Myocyte (in vitro differentiated cells): ENCODE data around the gene EPHB6. TPM values are rescaled to one million over a fixed set of nuclear protein-coding genes. Genes with fewer than 3 reads are reported as not detected.

Experiments used
- DNase-seq: peaks from one replicate; pipeline ENCODE4 v3.0.0-alpha.2; 2012; ENCODE audit warnings: low read depth
- total RNA-seq: library from RNA; depleted of rRNA; stranded (reverse); fragments of >200 nt; gene quantifications from 2 replicates; pipeline ENCODE4 v1.2.3, GENCODE V29; 2014

EPHB6 gene
- total RNA-seq, 1 donor from 2014 or later = 0.08 TPM

DNA sequence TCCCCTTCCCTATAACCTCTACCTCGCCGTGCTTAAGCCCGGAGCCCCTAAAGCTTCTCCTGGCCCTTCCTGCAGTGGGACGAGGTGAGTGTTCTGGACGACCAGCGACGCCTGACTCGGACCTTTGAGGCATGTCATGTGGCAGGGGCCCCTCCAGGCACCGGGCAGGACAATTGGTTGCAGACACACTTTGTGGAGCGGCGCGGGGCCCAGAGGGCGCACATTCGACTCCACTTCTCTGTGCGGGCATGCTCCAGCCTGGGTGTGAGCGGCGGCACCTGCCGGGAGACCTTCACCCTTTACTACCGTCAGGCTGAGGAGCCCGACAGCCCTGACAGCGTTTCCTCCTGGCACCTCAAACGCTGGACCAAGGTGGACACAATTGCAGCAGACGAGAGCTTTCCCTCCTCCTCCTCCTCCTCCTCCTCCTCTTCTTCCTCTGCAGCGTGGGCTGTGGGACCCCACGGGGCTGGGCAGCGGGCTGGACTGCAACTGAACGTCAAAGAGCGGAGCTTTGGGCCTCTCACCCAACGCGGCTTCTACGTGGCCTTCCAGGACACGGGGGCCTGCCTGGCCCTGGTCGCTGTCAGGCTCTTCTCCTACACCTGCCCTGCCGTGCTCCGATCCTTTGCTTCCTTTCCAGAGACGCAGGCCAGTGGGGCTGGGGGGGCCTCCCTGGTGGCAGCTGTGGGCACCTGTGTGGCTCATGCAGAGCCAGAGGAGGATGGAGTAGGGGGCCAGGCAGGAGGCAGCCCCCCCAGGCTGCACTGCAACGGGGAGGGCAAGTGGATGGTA lies 9.2 kb downstream of the EPHB6 start:
- DNase-seq = no peak

DNA sequence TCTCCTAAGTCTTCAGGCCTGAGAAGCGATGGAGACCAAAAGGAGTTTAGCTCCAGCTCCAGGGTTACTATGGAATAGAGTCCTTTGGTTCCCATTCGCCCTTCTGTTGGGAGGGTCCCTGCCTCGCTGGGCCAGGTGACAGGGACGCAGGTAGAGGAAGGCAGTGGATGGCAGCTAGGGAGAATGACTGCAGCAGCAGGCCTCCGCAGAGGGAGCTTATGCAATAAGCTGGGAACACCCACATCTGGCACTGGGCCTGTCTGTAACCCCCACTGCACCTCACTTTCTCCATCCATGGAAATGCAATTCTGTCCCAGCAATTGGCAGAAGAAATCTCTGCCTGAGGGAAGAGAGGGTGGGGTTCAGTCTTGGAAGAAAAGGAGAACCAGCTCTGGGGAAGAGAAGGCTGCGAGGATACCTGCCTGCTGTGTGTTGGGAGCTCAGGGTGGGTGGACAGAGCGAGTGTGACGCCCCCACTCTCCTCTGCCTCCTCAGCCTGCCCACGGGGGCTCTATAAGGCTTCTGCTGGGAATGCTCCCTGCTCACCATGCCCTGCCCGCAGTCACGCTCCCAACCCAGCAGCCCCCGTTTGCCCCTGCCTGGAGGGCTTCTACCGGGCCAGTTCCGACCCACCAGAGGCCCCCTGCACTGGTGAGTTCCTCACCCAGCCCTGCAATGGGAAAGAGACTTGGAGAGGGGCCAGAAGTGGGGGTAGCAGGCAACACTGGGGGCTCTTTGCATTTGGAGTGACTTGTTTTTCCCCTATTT lies 10.3 kb downstream of the EPHB6 start:
- no peak for DNase-seq

DNA sequence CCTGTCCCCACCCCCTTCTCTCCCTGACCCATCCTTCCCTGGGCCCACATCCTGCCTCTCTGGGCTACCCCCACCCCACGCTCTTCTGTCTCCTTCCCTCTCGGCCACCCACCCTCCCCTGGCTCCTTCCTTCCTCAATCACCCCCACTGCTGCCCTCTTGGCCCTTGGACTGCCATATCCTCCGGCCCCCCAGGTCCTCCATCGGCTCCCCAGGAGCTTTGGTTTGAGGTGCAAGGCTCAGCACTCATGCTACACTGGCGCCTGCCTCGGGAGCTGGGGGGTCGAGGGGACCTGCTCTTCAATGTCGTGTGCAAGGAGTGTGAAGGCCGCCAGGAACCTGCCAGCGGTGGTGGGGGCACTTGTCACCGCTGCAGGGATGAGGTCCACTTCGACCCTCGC lies 10.9 kb downstream of the EPHB6 start:
- no peak for DNase-seq

DNA sequence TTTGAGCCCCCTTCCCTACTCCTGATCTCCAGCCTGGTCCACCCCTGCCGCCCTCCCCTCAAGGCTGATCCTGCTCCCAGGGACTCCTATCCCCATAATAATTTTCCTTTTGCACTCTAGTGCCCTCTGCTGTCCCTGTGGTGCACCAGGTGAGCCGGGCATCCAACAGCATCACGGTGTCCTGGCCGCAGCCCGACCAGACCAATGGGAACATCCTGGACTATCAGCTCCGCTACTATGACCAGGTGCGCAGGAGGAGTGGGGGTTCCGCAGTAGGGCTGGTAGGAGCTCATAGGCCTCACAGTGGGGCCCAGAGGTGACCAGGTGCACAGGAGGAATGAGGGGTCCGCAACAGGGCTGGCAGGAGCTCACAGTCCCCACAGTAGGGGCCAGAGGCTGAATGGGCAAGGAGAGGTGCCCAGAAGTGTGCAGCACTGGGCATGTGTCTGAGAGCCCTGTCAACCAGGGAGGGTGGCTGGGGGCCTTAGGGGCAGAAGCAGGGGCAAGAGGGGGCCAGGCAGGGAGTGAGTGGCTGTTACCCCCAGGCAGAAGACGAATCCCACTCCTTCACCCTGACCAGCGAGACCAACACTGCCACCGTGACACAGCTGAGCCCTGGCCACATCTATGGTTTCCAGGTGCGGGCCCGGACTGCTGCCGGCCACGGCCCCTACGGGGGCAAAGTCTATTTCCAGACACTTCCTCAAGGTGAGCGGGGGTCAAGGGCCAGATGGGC lies 11.7 kb downstream of the EPHB6 start:
- peak; percentile 37 for DNase-seq

DNA sequence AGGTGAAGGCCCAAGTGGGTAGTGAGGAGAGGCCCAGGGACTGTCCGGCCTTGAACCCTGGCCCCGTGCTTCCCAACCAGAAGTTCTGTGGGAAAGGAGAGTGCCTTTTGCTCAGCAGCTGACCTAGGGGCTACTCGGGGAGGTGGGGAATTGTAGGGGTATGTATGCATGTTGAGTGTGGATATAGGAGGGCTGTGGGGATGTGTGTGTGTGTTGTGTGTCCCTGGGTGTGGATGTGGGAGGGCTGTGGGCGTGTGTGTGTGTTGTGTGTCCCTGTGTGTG lies 12.2 kb downstream of the EPHB6 start:
- no peak for DNase-seq

DNA sequence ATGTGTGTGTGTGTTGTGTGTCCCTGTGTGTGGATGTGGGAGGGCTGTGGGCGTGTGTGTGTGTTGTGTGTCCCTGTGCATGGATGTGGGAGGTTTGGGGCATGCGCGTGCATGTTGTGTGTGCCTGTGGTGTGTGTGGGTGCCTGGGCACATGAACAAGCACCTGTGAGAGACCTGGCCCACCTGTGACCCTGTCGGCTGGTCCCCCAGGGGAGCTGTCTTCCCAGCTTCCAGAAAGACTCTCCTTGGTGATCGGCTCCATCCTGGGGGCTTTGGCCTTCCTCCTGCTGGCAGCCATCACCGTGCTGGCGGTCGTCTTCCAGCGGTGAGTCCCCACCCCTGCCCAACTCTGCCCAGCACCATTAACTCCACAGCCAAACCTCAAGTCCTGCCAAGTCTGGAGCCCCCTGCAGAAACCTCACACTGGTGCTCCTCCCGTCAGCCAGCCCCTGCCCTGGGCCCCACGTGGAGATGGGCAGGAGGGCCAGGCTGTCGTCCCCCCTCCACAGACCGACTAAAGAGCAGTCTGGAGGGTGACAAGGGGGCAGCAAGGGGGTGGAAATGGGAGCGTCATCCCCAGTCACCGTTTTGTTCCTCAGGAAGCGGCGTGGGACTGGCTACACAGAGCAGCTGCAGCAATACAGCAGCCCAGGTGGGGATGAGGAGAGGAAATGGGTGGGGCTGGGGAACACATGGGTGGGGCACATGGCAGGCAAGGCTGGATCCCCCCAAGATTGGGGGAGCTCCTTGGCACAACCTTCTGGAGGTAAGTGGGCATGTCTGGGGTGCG lies 12.7 kb downstream of the EPHB6 start:
- no peak for DNase-seq

DNA sequence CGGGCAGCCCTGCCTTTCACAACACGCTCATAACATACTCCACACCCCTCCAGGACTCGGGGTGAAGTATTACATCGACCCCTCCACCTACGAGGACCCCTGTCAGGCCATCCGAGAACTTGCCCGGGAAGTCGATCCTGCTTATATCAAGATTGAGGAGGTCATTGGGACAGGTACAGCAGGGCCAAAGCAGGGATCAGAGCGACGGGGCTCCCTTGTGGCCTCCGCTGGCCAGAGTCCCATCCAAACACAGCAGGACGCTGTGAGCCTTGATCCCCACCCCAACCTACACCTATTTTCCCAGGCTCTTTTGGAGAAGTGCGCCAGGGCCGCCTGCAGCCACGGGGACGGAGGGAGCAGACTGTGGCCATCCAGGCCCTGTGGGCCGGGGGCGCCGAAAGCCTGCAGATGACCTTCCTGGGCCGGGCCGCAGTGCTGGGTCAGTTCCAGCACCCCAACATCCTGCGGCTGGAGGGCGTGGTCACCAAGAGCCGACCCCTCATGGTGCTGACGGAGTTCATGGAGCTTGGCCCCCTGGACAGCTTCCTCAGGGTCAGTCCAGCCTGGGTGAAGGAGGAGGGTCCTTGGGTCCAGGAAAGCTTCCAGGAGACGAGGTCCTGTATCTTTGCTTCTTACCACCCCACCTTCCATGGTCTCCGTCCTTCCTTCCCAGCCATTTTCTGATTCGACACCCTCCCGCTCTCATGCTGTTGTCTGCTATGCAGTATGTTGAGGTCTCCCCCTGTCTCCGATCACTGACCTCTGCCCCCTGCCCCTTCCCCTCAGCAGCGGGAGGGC lies 13.5 kb downstream of the EPHB6 start:
- DNase-seq = no peak

DNA sequence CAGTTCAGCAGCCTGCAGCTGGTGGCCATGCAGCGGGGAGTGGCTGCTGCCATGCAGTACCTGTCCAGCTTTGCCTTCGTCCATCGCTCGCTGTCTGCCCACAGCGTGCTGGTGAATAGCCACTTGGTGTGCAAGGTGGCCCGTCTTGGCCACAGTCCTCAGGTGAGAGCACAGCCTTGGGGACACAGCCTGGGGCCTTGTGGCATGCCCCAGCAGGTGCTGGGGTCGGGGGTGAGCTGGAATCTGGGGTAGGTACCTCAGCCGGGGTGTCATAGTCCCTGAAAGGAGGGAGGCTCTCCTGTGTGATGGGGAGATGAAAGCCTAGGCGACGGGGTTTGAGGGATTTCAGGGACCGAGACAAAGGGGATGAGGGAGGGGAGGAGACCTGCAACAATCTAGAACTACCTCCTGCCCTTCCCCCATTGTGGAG lies 14.1 kb downstream of the EPHB6 start:
- no peak for DNase-seq

DNA sequence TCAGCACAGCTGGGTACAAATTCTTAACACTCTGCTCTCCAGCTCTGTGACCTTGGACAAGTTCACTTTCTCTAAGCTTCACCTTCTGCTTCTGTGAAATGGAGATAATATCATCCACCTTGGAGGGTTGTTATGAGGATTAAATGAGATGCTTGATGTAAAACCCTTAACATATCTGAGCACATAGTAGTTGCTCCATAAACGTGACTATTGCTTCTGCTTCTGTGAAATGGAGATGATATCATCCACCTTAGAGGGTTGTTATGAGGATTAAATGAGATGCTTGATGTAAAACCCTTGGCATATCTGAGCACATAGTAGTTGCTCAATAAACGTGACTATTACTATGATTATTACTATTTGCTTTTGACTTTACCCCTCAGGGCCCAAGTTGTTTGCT lies 14.6 kb downstream of the EPHB6 start:
- no peak for DNase-seq

DNA sequence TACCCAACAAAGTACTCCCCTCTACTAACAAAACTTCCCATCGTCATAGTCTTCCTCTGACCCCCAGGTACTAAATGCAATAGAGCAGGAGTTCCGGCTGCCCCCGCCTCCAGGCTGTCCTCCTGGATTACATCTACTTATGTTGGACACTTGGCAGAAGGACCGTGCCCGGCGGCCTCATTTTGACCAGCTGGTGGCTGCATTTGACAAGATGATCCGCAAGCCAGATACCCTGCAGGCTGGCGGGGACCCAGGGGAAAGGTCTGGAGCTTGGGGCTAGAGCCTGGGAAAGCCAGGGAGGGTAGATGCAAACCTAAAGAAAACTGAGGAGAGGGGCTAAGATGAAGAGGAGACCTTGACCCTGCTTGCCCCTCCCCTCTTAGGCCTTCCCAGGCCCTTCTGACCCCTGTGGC lies 15.3 kb downstream of the EPHB6 start:
- DNase-seq = no peak

DNA sequence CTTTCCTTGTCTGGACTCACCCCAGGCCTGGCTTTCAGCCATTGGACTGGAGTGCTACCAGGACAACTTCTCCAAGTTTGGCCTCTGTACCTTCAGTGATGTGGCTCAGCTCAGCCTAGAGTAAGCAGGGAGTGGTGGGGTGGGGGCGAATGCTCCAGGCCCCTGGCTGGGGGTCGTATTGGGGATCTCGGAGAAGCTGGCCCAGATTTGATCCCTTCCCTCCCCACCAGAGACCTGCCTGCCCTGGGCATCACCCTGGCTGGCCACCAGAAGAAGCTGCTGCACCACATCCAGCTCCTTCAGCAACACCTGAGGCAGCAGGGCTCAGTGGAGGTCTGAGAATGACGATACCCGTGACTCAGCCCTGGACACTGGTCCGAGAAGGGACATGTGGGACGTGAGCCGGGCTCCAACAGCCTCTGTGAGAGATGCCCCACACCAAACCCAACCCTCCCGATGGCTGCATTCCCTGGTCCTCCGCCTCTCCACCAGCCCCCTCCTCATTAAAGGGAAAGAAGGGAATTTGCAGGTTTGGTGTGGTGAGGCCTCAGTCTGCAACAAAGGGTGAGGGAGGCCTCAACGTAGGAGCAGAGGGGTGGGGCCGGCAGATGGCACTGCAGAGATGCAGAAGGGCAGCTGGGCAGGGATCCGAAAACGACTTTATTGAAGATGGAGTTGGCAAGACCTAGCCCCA lies 15.8 kb downstream of the EPHB6 start:
- DNase-seq = no peak

DNA sequence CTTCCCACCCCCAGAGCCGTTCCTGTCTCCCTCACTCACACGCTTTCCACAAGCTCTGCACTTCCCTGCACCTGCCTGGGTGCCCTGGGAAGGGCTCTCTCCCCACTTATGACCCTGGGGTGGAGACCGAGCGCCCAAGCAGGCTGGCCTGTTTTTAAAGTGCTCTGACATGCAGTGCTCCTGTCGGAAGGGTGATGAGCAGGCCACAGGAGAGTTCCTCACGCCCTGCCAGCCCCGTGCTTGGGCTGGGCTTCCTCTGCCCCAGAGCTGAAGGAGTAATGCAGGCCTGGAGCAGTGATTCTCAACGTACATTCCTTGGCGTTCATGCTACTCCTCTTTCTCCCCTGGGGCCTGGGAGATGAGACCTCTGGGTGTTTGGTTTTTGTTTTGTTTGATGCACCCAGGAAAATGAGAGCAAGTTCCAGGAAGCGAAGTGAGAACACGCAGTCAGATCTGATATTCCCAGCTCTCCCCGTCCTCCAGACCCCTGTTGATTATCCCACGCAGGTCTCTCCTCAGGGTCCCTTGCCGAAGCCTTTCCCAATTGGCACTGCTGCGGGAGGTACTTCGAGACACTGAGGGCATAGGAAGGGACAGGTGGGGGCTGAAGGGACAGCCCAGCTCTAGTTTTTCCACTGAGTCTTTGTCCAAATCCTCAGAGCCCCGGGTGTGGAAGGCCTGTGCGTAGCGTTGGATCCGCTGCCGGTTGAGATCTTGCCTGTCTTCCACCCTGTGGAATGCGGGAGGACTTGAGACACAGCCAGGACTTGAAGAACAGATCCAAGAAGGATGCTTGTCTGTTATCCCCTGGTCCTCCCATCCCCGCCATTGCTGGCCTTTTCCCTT lies 16.6 kb downstream of the EPHB6 start:
- no peak for DNase-seq

DNA sequence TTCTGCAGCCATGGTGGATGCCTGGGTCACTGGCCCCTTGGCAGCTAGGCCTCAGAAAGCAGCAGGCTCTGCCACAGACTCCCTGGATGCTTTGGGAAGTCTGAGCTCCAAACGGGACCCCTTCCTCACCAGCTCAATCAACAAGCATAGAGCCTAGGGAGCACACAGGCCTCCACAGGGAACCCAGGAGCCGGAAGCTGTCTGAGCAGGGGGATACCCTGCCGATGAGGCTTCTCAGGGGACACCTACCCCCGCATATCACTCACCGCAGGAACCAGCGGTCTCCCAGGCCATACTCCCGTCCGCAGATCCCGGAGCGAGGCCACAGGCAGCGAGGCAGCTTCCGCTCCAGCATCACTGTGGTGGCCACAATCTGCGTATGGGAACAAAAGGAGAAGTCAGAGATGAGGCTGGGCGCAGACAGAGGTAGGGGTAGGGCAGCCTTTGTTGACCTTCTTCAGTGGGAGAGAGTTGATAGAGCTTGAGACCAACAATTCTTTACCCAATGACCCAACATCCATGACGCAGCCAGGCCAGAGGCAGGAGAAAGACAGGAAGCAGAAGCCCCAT lies 17.3 kb downstream of the EPHB6 start:
- no peak for DNase-seq

DNA sequence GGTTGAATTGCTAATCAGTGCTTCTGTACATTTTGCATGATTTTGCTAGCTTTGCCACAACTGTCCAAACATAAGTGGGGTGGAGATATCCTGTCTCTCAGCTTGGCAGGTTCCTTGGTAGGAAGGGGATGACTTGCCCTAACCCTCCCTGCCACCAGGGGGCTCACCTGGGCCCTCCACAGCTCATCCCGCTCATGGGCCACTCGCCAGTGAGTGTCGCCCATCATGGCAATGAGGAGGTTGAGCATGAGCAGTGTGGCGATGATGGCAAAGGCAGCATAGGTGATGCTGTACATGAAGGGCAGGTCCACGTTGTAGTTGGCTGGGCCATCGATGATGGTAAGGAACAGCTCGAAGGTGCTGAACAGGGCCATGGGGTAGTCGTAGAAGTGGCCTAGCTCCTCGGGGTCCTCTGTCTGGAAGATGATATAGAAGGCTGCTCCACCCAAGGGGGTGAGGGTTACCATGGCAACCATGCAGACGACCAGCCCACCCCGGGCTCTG lies 18.5 kb downstream of the EPHB6 start:
- no peak for DNase-seq

DNA sequence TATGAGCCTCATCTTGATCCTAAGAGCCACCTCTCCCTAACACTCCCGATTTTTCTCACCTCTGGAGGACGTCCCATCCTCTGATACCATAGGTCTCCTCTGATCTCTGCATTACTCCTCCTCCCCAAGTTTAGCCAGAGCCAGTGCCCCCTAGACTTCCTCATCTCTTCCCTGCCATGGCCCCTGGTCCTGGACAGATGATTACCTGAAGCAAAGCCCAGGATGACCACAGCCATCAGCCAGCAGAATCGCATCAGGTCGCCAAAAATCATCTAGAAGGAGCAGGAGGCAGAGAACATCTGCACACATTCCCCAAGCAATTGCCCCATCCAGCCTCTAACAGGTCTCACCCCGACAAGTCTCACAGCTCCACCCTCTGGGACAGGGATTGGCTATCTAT lies 19.0 kb downstream of the EPHB6 start:
- DNase-seq = no peak

DNA sequence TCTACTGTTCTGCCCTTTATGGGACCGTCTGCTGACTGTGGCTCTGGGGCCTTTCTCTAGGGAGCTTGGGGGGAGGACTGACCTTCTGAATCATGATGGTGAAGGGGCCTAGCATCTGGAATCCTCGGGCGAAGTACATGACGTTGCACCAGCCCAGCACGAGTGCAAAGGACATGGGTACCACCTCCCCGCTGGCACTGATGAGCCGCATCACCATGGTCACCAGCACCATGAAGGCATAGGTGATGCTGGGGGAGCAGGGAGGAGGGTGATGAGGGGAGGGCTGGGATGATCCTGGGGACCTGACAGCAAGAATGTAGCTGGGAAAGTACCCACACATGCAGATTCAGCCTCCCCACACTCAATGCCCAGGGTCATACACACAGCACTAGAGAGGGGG lies 19.5 kb downstream of the EPHB6 start:
- DNase-seq = no peak

DNA sequence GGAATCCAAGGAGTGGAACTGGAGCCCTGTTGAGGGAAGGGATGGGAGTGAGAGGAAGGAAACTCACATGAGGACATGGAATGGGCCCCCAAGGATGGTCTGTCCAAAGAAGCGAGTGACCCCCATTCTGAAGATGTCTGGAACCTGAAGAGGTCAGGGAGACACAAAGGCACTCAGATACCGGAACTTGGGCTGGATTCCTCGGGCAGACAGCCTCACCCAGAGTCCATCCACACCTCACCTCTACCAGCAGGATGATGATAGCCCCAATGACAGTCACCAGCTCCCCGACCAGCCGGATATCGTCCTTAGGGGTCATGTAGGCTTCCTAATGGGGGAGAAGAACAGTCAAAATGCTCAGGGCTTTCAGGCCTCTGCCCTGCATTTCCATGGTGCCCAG lies 20.0 kb downstream of the EPHB6 start:
- no peak for DNase-seq

DNA sequence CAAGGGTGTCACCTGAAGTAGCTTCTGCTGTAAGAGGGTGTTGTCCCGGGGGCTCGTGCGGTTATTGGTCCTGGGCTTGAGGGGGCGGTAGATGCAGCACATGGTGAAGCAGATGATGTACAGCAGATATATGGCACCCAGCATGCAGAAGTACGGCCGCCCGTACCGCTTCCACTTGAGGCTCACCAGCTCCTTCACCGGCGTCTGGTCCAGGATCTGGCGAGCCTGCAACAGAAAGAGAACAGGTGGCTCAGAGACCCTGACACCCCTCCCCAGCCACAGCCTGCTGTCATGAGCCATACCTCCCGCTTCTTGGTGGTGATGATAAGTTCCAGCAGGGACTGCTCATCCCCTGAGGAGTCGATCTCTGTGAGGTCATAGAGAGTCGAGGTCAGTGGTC lies 20.6 kb downstream of the EPHB6 start:
- DNase-seq = no peak
